ENCODE data around the gene TMEM80. TPM values are rescaled to one million over a fixed set of nuclear protein-coding genes. Genes with fewer than 3 reads are reported as not detected.

The TMEM80 gene
- total RNA-seq, 1 experiment from 2014 or later: 10.8 TPM

DNA sequence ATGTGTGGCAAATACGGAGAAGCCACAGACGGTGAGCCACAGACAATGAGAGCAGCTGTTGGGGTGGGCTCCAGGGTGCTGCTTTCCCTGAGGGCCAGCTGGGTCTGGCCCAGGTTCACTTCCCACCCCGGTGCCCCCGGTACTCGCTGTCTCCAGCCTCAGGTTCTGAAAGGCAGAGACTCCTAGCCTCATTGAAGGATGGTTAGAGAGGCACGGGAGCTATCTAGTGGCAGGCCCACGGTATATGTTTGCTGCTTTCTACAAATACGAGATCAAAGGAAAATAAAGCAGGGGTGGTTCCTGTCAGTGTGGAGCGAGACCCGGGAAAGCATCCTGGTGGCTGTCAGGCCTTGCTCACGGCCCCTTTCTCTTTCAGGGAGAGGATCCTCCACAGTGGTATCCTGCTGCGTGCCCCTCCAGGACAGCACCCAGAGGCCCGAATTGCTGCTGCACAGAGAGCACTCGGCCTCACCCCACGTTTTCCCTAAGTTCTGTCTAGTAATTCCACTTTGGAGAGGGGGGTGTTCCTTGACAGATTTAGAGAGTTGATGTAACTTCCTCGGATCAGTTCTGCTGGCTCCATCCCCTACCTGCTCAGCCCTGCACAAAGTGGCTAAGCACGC, 3.0 kb downstream of the TMEM80 start:
- Histone ChIP-seq H3K4me2 (ENCODE audit: low read length) (0 out of 2 replicates have a peak overlapping the region, but pooled peaks have one; percentile 83), H3K27ac (ENCODE audit: low read length) (no peak overlapping the region)
- CTCF ChIA-PET: no interaction called here

DNA sequence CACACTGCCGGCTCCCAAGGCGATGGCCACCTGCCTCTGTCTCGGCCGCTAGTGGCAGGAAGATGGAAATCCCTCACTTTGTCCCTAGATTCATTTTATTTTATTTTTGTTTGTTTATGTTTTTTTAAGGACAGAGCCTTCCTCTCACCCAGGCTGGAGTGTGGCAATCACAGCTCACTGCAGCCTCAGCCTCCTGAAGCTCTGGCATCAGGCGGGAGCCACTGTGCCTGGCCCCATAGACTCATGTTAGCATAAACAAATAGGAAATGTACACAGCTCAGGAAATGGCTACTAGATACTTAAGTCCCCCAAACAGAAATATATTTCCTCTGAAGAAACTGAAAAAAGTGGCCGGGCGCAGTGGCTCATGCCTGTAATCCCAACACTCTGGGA, 3.5 kb downstream of the TMEM80 start:
- no peak for TF ChIP-seq EZH2 (IDR thresholded peaks at IDR 0.05; ENCODE audit: low read length, unreplicated experiment)
- TF ChIP-seq EZH2phosphoT487 (IDR thresholded peaks at IDR 0.05; ENCODE audit: borderline replicate concordance, low read length): no peak
- TF ChIP-seq, protein P1, sequence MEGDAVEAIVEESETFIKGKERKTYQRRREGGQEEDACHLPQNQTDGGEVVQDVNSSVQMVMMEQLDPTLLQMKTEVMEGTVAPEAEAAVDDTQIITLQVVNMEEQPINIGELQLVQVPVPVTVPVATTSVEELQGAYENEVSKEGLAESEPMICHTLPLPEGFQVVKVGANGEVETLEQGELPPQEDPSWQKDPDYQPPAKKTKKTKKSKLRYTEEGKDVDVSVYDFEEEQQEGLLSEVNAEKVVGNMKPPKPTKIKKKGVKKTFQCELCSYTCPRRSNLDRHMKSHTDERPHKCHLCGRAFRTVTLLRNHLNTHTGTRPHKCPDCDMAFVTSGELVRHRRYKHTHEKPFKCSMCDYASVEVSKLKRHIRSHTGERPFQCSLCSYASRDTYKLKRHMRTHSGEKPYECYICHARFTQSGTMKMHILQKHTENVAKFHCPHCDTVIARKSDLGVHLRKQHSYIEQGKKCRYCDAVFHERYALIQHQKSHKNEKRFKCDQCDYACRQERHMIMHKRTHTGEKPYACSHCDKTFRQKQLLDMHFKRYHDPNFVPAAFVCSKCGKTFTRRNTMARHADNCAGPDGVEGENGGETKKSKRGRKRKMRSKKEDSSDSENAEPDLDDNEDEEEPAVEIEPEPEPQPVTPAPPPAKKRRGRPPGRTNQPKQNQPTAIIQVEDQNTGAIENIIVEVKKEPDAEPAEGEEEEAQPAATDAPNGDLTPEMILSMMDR (conservative IDR thresholded peaks at IDR 0.05; ENCODE audit: low read depth, low read length): no peak
- no peaks in the 10 kb centered on the region for H4K20me1 ChIP-seq (ENCODE audit: low read length)
- H3K27me3 ChIP-seq (ENCODE audit: low read length): no peaks in the 10 kb centered on the region
- ChIA-PET CTCF (no interaction called here), POLR2A (ENCODE audit: unreplicated experiment) (no interaction called here)
- no peaks in the 10 kb centered on the region for H3K9me2 ChIP-seq (replicated peaks; ENCODE audit: low read length)
- BruUV-seq (replicated peaks): no TSS peak
- no peak overlapping the region for H3K4me3 ChIP-seq (ENCODE audit: low read length)
- no peak overlapping the region for H3K27ac ChIP-seq (ENCODE audit: low read length)
- no peak overlapping the region for H3K4me2 ChIP-seq (ENCODE audit: low read length)
- DNase-seq (no peak), ATAC-seq (no peak)
- intact Hi-C loops (cut with micrococcal nuclease): no loop called here
- H3K36me3 ChIP-seq (ENCODE audit: low read depth, low read length): no peaks in the 10 kb centered on the region; the same call in 1 of the 2 replicates
- H3K9me3 ChIP-seq (ENCODE audit: low read length): no peaks in the 10 kb centered on the region
- no peaks in the 10 kb centered on the region for H3F3A ChIP-seq (ENCODE audit: low read length, unreplicated experiment)
- H3K4me1 ChIP-seq (ENCODE audit: insufficient read depth, low read length): peaks cover 32% of the 10 kb centered on the region
- peaks cover 38% of the 10 kb centered on the region for H3K79me2 ChIP-seq (ENCODE audit: low read length)
- H2AFZ ChIP-seq (ENCODE audit: low read length): no peak overlapping the region
- H3K9ac ChIP-seq (ENCODE audit: low read length): no peak overlapping the region

More for the DNA sequence above, 3.0 kb downstream of the TMEM80 start:
- Histone ChIP-seq H2AFZ (ENCODE audit: low read length) (no peak overlapping the region), H3F3A (ENCODE audit: low read length, unreplicated experiment) (no peaks in the 10 kb centered on the region), H3K4me3 (ENCODE audit: low read length) (no peak overlapping the region), H3K9me3 (ENCODE audit: low read length) (no peaks in the 10 kb centered on the region), H3K36me3 (ENCODE audit: low read depth, low read length) (no peaks in the 10 kb centered on the region; the same call in 1 of the 2 replicates), H4K20me1 (ENCODE audit: low read length) (no peaks in the 10 kb centered on the region), H3K79me2 (ENCODE audit: low read length) (peaks cover 43% of the 10 kb centered on the region), H3K9ac (ENCODE audit: low read length) (no peak overlapping the region), H3K27me3 (ENCODE audit: low read length) (no peaks in the 10 kb centered on the region), H3K9me2 (replicated peaks; ENCODE audit: low read length) (no peaks in the 10 kb centered on the region), H3K4me1 (ENCODE audit: insufficient read depth, low read length) (peaks cover 37% of the 10 kb centered on the region)
- POLR2A ChIA-PET (ENCODE audit: unreplicated experiment): no interaction called here
- DNase-seq (no peak), ATAC-seq (no peak)
- intact Hi-C loops (cut with micrococcal nuclease): no loop called here
- TF ChIP-seq EZH2phosphoT487 (IDR thresholded peaks at IDR 0.05; ENCODE audit: borderline replicate concordance, low read length) (no peak), EZH2 (IDR thresholded peaks at IDR 0.05; ENCODE audit: low read length, unreplicated experiment) (no peak)
- TF ChIP-seq, protein P1 (conservative IDR thresholded peaks at IDR 0.05; ENCODE audit: low read depth, low read length): no peak
- BruUV-seq (replicated peaks): no TSS peak

DNA sequence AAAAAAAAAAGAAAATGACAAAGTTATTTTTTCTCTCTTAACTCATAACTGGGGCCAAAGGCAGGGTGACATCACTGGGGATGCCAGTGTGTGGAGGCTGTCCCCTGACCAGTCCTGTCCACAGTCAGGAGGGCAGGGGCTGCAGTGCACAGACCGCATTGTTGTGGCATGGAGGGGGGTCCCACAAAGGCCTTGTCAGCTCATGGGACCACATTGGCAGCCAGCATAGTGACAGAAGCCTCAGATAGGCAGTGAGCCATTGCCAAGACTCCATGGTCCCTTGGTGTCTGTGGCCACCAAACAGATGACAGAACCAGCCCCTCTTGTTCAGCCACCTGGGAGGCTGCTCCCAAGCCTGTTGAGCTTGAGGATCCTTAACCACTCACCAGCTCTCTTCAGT, 4.1 kb downstream of the TMEM80 start:
- H2AFZ ChIP-seq (ENCODE audit: low read length): no peak overlapping the region
- no peaks in the 10 kb centered on the region for H3K9me3 ChIP-seq (ENCODE audit: low read length)
- peaks cover 36% of the 10 kb centered on the region for H3K4me1 ChIP-seq (ENCODE audit: insufficient read depth, low read length)
- no peaks in the 10 kb centered on the region for H3K27me3 ChIP-seq (ENCODE audit: low read length)
- H3K9me2 ChIP-seq (replicated peaks; ENCODE audit: low read length): no peaks in the 10 kb centered on the region
- no peak overlapping the region for H3K27ac ChIP-seq (ENCODE audit: low read length)
- POLR2A ChIA-PET (ENCODE audit: unreplicated experiment): no interaction called here
- no peaks in the 10 kb centered on the region for H3F3A ChIP-seq (ENCODE audit: low read length, unreplicated experiment)
- intact Hi-C loops (cut with micrococcal nuclease): no loop called here
- ATAC-seq (no peak), DNase-seq (no peak)
- no peak overlapping the region for H3K4me2 ChIP-seq (ENCODE audit: low read length)
- CTCF ChIA-PET: no interaction called here
- no peak overlapping the region for H3K4me3 ChIP-seq (ENCODE audit: low read length)
- no TSS peak for BruUV-seq (replicated peaks)
- TF ChIP-seq EZH2 (IDR thresholded peaks at IDR 0.05; ENCODE audit: low read length, unreplicated experiment) (no peak), EZH2phosphoT487 (IDR thresholded peaks at IDR 0.05; ENCODE audit: borderline replicate concordance, low read length) (no peak)
- TF ChIP-seq, protein P1 (conservative IDR thresholded peaks at IDR 0.05; ENCODE audit: low read depth, low read length): no peak
- H4K20me1 ChIP-seq (ENCODE audit: low read length): no peaks in the 10 kb centered on the region
- no peaks in the 10 kb centered on the region; the same call in 1 of the 2 replicates for H3K36me3 ChIP-seq (ENCODE audit: low read depth, low read length)
- no peak overlapping the region for H3K9ac ChIP-seq (ENCODE audit: low read length)
- peaks cover 36% of the 10 kb centered on the region for H3K79me2 ChIP-seq (ENCODE audit: low read length)

All from PC-3 (cell line).